ENCODE measurements around the gene NR1D1.

The NR1D1 gene

DNA sequence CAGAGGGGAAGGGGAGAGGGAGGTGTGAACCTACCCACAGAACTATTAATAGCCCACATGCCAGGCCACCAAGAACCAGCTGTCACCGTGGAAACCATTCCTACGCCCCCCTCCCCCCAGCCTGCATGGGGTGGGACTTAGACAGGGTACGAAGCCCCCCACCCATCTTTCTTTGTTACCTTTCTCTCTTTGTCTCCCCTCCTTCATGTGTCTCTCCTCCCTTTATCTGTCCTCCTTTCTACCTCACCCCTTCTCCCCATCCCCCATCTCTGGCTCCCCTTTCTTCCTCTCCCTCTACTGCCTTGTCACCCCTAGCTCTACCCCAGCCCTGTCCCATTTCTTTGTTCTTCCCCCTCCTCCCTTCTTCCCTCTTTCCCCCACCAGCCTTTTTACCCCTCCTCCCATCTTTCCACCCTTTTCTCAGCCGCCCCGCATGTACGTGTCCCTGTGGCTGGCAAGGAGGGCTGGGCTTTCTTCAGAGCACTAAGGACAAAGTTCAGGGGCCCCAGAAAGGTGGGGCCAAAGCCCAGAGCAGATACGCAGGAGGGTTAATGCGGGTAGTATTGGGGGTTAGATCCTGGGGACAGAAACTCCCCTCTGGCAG, 29.6 kb downstream of the NR1D1 start:
- ATAC-seq (ENCODE audit: low read depth), result no peak
- H3K36me3 Mint-ChIP-seq, result no peaks in the 10 kb centered on the region

GRCh38 chr17:40069751-40070708, 30.4 kb downstream of the NR1D1 start:
- H3K27me3 Mint-ChIP-seq, result no peaks in the 10 kb centered on the region
- peak overlapping the region; percentile 93 for H3K4me3 Mint-ChIP-seq
- no peaks in the 10 kb centered on the region for H3K9me3 Mint-ChIP-seq
- peak; percentile 28 to 40 for DNase-seq (ENCODE audit: low spot score in 2 of 2)
- peak overlapping the region; percentile 94 for H3K27ac Mint-ChIP-seq
- H3K4me1 Mint-ChIP-seq, result peaks cover 42% of the 10 kb centered on the region
- no peaks in the 10 kb centered on the region for H3K36me3 Mint-ChIP-seq
- peak; percentile 60 for ATAC-seq (ENCODE audit: low read depth)

More for the DNA sequence above, 29.6 kb downstream of the NR1D1 start:
- Mint-ChIP-seq H3K27ac (peak overlapping the region; percentile 89), H3K27me3 (no peaks in the 10 kb centered on the region), H3K9me3 (no peaks in the 10 kb centered on the region), H3K4me3 (peak overlapping the region; percentile 59), H3K4me1 (peaks cover 43% of the 10 kb centered on the region)
- DNase-seq (ENCODE audit: low spot score in 2 of 2), result no peak

DNA sequence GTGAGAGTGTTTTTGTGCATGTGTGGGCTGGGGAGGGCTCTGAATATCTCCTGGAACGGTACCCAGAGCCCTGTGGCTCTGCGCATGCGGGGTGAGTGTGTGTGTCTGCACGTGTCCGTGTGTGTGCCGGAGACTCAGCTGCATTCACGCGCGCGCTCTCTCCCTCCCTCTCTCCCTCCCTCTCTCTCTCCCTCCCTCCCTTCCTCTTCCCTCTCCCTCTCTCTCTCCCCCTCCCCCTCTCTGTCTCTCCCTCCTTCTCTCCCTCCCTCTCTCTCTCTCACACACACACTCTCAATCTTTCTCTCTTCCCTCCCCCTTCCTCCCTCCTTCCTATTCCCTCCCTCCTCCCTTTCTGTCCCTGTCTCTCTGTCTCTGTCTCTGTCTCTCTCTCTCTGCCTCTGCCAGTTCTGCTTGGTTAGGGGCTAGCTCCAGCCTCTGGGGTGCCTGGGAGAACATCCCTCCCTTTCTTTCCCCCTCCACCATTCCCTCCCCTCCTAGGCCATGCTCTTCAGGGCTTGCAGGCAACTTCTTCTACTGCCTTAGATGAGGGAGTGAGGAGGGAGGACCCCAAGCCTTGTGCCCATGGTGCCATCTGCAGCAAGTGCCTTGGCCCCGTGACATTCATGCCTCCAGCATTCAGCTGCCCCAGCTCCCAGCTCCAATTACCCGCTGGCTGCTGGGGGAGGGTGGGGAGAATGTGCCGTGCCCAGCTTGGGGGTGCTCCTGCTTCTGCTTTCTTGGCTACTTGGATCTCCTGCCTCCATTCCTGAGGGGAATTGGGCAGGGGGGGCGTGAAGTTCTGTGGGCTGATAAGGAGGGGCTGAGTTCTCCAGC, 31.3 kb downstream of the NR1D1 start:
- H3K27ac Mint-ChIP-seq, result peak overlapping the region; percentile 94
- ATAC-seq (ENCODE audit: low read depth) (peak; percentile 73), DNase-seq (ENCODE audit: low spot score in 2 of 2) (peak; percentile 45 to 62)
- peak overlapping the region; percentile 93 for H3K4me3 Mint-ChIP-seq
- no peaks in the 10 kb centered on the region for H3K36me3 Mint-ChIP-seq
- no peaks in the 10 kb centered on the region for H3K27me3 Mint-ChIP-seq
- no peaks in the 10 kb centered on the region for H3K9me3 Mint-ChIP-seq
- H3K4me1 Mint-ChIP-seq, result peaks cover 48% of the 10 kb centered on the region

DNA sequence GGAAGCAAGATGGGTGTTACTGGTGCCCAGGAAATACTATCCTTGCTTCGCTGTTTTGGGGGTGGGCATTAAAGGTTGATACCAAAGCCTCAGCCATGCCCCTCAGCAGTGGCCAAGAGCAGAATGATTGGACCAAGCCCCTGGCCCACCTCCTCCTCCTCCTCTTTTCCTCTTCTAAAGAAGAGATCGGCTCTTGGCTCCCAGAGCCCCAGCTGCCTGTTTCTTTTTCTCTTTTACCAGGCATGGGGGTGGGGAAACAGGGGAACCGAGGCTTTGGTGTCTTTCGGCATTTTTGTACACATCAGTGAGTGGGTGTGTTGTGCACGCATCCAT, 31.8 kb downstream of the NR1D1 start:
- ATAC-seq (ENCODE audit: low read depth) (no peak), DNase-seq (ENCODE audit: low spot score in 2 of 2) (no peak)
- peak overlapping the region; percentile 93 for H3K4me3 Mint-ChIP-seq
- H3K36me3 Mint-ChIP-seq, result no peaks in the 10 kb centered on the region
- H3K27me3 Mint-ChIP-seq, result no peaks in the 10 kb centered on the region
- H3K9me3 Mint-ChIP-seq, result no peaks in the 10 kb centered on the region
- H3K27ac Mint-ChIP-seq, result peak overlapping the region; percentile 94
- peaks cover 52% of the 10 kb centered on the region for H3K4me1 Mint-ChIP-seq

- Mint-ChIP-seq H3K27ac (no peak overlapping the region), H3K4me1 (peaks cover 52% of the 10 kb centered on the region), H3K36me3 (no peaks in the 10 kb centered on the region), H3K27me3 (no peaks in the 10 kb centered on the region), H3K9me3 (no peaks in the 10 kb centered on the region), H3K4me3 (peak overlapping the region; percentile 93)
- DNase-seq (ENCODE audit: low spot score in 2 of 2) (no peak), ATAC-seq (ENCODE audit: low read depth) (no peak)
These were observed 32.2 kb downstream of the NR1D1 start for GRCh38 chr17:40068129-40068581.

- Mint-ChIP-seq H3K4me1 (peaks cover 52% of the 10 kb centered on the region), H3K4me3 (no peak overlapping the region), H3K9me3 (no peaks in the 10 kb centered on the region), H3K27ac (peak overlapping the region; percentile 51), H3K36me3 (no peaks in the 10 kb centered on the region), H3K27me3 (no peaks in the 10 kb centered on the region)
- DNase-seq (ENCODE audit: low spot score in 2 of 2) (no peak), ATAC-seq (ENCODE audit: low read depth) (no peak)
These were observed 32.7 kb downstream of the NR1D1 start for GRCh38 chr17:40067710-40068109.

- H3K36me3 Mint-ChIP-seq, result no peaks in the 10 kb centered on the region
- peaks cover 58% of the 10 kb centered on the region for H3K4me1 Mint-ChIP-seq
- H3K27ac Mint-ChIP-seq, result no peak overlapping the region
- H3K9me3 Mint-ChIP-seq, result no peaks in the 10 kb centered on the region
- no peak for ATAC-seq (ENCODE audit: low read depth)
- H3K4me3 Mint-ChIP-seq, result no peak overlapping the region
- DNase-seq (ENCODE audit: low spot score in 2 of 2), result no peak
- peaks cover 2% of the 10 kb centered on the region for H3K27me3 Mint-ChIP-seq
These were observed 34.4 kb downstream of the NR1D1 start for GRCh38 chr17:40065769-40066510.

DNA sequence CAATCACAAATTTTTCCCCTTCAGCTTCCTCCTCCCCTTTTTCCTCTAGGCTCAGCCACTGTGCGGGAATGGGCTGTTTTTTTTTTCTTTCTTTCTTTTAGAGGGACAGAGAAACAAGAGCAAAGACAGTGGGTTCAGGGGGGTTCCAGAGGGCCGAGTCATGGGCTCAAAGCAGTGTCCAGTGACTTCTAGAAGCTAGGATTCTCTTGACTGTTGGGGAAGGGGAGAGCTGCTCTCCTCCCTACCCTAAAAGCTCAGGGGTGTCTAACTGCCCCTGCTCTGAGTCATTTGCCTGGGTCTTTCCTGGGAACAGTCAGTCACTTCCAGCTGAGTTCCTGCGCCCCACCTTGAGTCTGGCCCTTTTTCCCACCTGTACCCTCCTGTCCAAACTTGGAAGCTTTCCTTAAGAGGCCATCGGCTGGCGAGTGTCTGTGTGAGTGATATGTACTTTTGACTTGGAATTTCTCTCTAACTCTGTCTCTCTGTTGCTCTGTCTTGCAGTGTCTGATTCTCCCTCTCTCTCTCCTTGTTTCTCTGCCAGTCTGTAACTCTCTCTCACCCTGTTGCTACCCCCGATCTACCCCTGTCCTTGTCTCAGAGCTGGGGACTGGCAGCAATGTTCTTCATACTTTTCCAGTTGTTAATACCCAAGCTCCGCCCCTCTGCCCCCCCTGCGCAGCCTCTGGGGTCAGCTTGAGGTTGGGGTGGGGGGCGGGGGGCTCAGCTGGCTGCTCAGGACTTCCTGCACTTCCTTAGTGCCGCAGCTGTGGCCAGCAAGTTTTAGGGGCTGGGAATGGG, 35.2 kb downstream of the NR1D1 start:
- no peak for DNase-seq (ENCODE audit: low spot score in 2 of 2)
- Mint-ChIP-seq H3K36me3 (no peaks in the 10 kb centered on the region), H3K4me3 (peak overlapping the region; percentile 25), H3K27ac (no peak overlapping the region), H3K27me3 (peaks cover 2% of the 10 kb centered on the region), H3K9me3 (no peaks in the 10 kb centered on the region), H3K4me1 (peaks cover 52% of the 10 kb centered on the region)
- no peak for ATAC-seq (ENCODE audit: low read depth)

DNA sequence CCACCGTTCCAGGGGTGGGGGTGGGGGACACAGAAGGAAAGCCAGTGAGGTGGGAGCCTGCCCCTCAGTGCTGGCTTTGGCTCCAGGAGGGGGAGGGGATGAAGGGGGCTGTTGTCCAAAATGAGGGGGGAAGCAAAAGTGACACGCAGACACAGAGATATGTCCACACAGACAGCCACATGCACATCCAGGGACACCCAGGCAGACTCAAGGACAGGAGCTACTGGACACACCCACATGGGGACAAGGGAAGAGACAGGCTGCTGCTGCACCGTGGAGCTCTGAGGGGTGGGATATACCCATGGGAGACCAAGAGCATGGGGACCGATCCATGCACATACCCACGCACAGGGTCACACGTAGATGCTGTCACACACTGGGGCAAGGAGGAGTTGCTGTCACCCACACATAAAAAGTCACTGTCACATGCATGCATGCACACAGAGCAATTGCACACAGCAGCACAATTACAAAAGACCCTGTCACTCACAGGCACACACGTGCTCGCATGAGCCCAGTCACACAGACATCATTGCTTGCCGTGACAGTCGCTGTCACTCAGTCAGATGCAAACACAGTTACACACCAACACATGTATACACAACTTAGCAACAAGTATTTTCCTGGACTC, 36.4 kb downstream of the NR1D1 start:
- Mint-ChIP-seq H3K4me3 (peak overlapping the region; percentile 91), H3K36me3 (no peaks in the 10 kb centered on the region), H3K27ac (peak overlapping the region; percentile 38), H3K9me3 (no peaks in the 10 kb centered on the region), H3K4me1 (peaks cover 43% of the 10 kb centered on the region), H3K27me3 (peaks cover 3% of the 10 kb centered on the region)
- DNase-seq (ENCODE audit: low spot score in 2 of 2), result no peak
- ATAC-seq (ENCODE audit: low read depth), result no peak

DNA sequence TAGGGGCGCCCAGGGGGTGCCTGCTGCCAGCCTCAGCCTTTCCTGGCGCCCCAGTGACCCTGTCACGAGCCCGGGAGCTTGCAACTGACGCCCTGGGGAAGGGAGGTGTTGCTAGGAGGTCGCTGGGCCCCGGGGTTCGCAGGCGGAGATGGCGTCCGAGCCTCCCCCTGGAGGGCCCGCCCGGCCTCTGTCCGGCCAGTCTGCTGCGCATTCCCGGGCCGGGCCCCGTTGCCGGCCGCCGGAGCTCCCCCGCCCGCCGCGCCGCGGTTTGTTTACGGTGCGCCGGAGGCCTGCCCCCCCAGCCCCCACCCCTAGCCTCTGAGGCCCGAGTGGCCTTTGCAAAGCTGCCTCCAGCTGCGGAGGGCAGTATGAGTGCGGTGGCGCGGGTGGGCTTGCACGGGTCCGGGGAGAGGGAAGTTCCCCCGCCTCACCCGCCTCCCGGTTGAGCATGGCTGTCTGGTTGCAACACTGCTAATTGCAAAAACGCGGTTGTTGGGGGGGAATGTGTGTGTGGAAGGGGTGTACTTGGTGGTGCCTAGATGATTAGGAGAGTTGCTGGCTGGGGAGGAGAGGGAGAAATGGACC, 37.1 kb downstream of the NR1D1 start:
- H3K4me1 Mint-ChIP-seq, result peaks cover 37% of the 10 kb centered on the region
- DNase-seq (ENCODE audit: low spot score in 2 of 2) (no peak), ATAC-seq (ENCODE audit: low read depth) (no peak)
- no peaks in the 10 kb centered on the region for H3K36me3 Mint-ChIP-seq
- no peaks in the 10 kb centered on the region for H3K9me3 Mint-ChIP-seq
- peak overlapping the region; percentile 38 for H3K27ac Mint-ChIP-seq
- H3K27me3 Mint-ChIP-seq, result peaks cover 3% of the 10 kb centered on the region
- H3K4me3 Mint-ChIP-seq, result peak overlapping the region; percentile 91

DNA sequence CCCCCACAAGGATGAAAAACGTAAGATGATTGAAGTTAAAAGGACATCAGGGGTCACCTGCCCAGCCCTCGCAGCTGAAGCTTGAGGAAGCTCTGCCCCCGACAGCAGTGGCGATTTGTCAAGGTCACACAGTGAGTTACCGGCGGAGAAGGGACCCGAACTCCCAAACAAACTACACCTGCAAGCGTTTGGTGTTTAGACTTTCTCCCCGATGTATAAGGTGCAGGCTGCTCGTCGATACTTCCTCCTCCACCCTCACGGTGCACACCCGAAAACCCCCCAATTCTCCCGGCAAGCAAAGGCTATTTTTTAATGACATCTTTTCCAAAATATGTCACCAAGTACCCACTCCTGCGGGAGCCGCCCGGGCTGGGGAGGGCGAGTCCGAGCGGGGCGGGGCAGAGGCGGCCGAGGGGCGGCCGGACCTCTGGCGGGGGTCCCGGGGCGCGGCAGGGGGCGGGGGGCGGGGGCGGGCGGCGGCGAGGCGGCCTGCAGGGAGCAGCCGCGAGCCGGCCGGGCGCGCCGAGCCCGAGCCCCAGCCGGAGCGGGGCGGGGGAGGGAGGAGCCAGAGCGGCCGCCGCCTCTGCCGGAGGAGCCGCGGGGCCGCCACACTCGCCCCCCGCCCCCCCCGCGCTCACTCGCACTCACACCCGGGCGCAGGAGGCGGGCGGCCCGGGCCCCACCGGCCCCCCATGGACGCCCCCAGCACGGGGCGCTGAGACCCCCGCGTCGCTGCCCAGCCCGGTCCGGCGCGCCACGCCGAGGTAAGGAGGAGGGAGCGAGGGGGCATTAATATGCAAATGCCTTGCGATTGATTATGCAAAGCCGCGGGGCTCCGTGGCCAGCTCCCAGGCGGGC, 37.8 kb downstream of the NR1D1 start, which contains the start of gene THRA:
Gene THRA, plus strand, starts transcription at position 637 of the 858 bp plus-strand sequence. CDS start 11,524 bp downstream, outside the sequence.
- peak; percentile 65 to 76 for DNase-seq (ENCODE audit: low spot score in 2 of 2)
- Mint-ChIP-seq H3K9me3 (no peaks in the 10 kb centered on the region), H3K27ac (peak within 1 kb of the TSS; percentile 85), H3K36me3 (no peaks in the 10 kb centered on the region), H3K4me3 (peak within 1 kb of the TSS; percentile 91), H3K27me3 (peaks cover 3% of the 10 kb centered on the region), H3K4me1 (peaks cover 33% of the 10 kb centered on the region)
- ATAC-seq (ENCODE audit: low read depth), result peak; percentile 90
